ENCODE data around the gene ITGB2. TPM values are rescaled to one million over a fixed set of nuclear protein-coding genes. Genes with fewer than 3 reads are reported as not detected.

Gene ITGB2
- total RNA-seq, 5 donors from 2014 or later (not counting 1 experiment from before 2014, with no cell fraction given): 249 to 498 (median 304) TPM

DNA sequence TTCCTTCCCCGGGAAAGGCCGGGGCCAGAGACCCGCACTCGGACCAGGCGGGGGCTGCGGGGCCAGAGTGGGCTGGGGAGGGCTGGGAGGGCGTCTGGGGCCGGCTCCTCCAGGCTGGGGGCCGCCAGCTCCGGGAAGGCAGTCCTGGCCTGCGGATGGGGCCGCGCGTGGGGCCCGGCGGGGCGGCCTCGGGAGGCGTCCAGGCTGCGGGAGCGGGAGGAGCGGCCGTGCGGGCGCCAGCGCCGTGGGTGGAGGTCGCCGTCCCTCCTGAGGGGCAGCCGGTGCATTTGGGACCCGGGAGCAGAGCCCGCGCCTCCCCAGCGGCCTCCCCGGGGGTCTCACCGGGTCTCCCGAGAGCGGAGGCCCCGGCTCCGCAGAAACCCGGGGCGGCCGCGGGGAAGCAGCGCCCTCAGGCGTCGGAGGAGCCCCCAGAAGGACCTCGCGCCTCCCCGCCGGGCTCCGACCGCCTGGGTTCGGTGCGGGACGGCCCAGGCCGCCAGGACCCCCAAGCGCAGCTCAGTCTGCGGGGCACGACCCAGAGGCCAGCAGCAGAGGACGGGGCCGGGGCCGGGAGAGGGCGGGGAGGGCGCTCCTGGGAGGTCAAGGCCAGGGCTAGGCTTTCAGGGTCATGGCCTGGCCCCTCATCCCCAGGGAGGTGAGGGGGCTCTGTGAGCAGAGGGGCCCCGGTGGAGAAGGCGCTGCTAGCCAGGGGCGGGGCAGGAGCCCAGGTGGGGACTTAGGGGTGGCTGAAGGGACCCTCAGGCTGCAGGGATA, 11.9 kb upstream of the ITGB2 start:
- Mint-ChIP-seq H3K27me3 (no peaks in the 10 kb centered on the region), H3K9me3 (no peaks in the 10 kb centered on the region), H3K4me1 (peaks cover 36 to 38% (median 37%) of the 10 kb centered on the region in 3 donors), H3K27ac (no peak overlapping the region), H3K36me3 (no peaks in the 10 kb centered on the region), H3K4me3 (peak overlapping the region; percentile 69 to 100 (median 84))
- ATAC-seq (replicated peaks in 1 of 4): peak; percentile 68 to 74 (median 70)
- peaks cover 14 to 57% of the 10 kb centered on the region in 2 experiments for H3K4me1 ChIP-seq (ENCODE audit: control insufficient read depth in 1 of 2, extremely low read depth in 1 of 2, insufficient read depth in 2 of 2, low read length in 2 of 2)
- CTCF ChIA-PET: interaction anchor here (0.6 to 2.7 kb wide), 15 partner anchors 13 to 198 kb away, joined by 3 to 15 read pairs (median 6); no protein-coding TSS in a partner anchor
- no peaks in the 10 kb centered on the region for H3K36me3 ChIP-seq (ENCODE audit: control insufficient read depth in 2 of 2, extremely low read depth in 1 of 2, insufficient read depth in 1 of 2, low read length in 1 of 2)
- peaks cover 0 to 4% of the 10 kb centered on the region in 2 experiments for H3K27me3 ChIP-seq (replicated peaks in 1 of 2; ENCODE audit: control insufficient read depth in 2 of 2, extremely low read depth in 1 of 2, insufficient read depth in 2 of 2, low read length in 1 of 2)
- peak overlapping the region; percentile 60 to 63 for H3K4me3 ChIP-seq (ENCODE audit: control insufficient read depth in 1 of 2, extremely low read depth in 1 of 2, low read length in 1 of 2)
- H3K27ac ChIP-seq (ENCODE audit: low read length): no peak overlapping the region
- WGBS (ENCODE audit: insufficient coverage): under 1% methylated on average over 65 of the region's 68 CpGs
- POLR2A ChIA-PET: interaction anchor here in 1 of 2 donors (0.7 kb wide), 1 partner anchor 118 kb away, joined by 4 read pairs; no protein-coding TSS in a partner anchor
- peak; percentile 23 to 80 (median 64) for DNase-seq
- H3K9me3 ChIP-seq: no peaks in the 10 kb centered on the region

DNA sequence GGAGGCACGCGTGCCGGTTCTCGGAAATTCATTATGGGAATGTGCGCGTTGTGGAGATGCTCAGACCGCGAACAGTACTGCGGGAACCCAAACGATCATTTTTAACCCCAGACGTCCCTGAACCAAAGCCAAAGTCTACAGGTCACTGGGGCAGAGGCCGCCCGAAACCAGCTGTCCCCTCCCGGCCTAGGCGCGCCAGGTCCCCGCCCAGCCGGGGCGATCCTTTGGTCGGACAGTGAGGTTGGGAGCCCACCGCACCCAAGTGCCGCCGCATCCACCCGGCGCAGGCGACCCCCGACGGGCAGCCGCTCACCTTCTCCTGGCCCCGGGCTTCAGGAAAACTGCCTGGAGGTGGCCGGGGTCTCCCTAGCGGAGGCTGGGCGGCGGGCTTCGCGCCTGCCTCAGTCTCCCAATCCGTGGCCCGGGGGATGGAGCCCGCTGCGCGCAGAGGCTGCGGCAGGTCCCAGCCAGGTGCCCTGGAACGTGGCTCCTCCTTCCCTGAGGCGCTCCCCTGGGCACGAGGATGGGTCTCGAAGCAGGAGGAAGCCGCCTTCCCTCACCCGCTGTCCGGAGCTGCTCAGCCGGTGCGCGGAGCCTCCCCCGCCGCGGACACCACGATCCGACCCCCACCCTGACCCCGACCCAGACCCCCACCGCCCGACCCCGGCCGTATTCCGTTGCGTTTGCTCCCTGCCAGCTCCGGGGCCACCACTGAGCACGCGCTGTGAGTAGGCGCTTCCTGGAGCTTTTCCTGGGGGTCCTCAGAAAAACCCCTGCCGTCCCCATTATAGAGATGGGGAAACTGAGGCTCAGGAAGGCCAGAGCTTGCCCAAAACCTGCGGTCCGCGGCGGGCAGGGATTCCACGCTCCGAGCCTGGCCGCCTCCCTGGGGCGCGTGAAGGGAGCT, 11.1 kb upstream of the ITGB2 start:
- H3K4me1 Mint-ChIP-seq: peaks cover 43 to 45% (median 44%) of the 10 kb centered on the region in 3 donors

DNA sequence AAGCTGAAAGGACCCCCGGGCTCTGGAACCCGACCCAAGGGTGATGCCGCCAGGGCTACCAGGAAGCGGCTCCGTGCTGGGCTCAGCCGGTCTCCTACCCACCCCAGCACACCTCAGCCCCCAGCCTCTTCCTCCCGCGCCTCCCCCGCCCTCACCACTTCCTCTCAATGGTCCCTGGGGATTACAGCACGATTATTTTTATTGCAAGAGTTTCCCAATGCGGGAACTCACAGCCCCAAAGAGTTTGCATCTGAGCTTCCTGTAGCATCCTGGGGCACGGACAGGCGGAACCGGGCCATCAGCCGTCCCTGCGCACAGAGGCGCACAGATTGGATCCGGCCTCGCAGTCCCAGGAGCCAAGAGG, 10.4 kb upstream of the ITGB2 start:
- DNase-seq (peak in 3 of 35 experiments; percentile 22 to 56 (median 38)), ATAC-seq (replicated peaks in 1 of 4) (peak in 1 of 4 experiments; percentile 4)
- WGBS (ENCODE audit: insufficient coverage): 0% methylated on average over 13 of the region's 19 CpGs
- H3K4me1 ChIP-seq (ENCODE audit: control insufficient read depth in 1 of 2, extremely low read depth in 1 of 2, insufficient read depth in 2 of 2, low read length in 2 of 2): peaks cover 23 to 70% of the 10 kb centered on the region in 2 experiments
- no peaks in the 10 kb centered on the region for H3K36me3 ChIP-seq (ENCODE audit: control insufficient read depth in 2 of 2, extremely low read depth in 1 of 2, insufficient read depth in 1 of 2, low read length in 1 of 2)
- peak overlapping the region; percentile 80 to 100 (median 84) for H3K4me3 Mint-ChIP-seq
- ChIA-PET CTCF (interaction anchor here in 1 of 2 donors (1.5 to 2.7 kb wide), 3 partner anchors 12 to 38 kb away, joined by 5 to 15 read pairs (median 8); no protein-coding TSS in a partner anchor), POLR2A (interaction anchor here in 1 of 2 donors (1.3 kb wide), 1 partner anchor 17 kb away, joined by 6 read pairs; no protein-coding TSS in a partner anchor)
- no peaks in the 10 kb centered on the region for H3K27me3 Mint-ChIP-seq
- no peaks in the 10 kb centered on the region for H3K36me3 Mint-ChIP-seq
- peaks cover 49 to 51% (median 50%) of the 10 kb centered on the region in 3 donors for H3K4me1 Mint-ChIP-seq
- H3K9me3 Mint-ChIP-seq: no peaks in the 10 kb centered on the region
- peaks cover 0 to 4% of the 10 kb centered on the region in 2 experiments for H3K27me3 ChIP-seq (replicated peaks in 1 of 2; ENCODE audit: control insufficient read depth in 2 of 2, extremely low read depth in 1 of 2, insufficient read depth in 2 of 2, low read length in 1 of 2)
- peak overlapping the region; percentile 93 to 94 for H3K27ac Mint-ChIP-seq
- H3K9me3 ChIP-seq: no peaks in the 10 kb centered on the region
- H3K4me3 ChIP-seq (ENCODE audit: control insufficient read depth in 1 of 2, extremely low read depth in 1 of 2, low read length in 1 of 2): peak overlapping the region; percentile 60 to 63
- H3K27ac ChIP-seq (ENCODE audit: low read length): peak overlapping the region; percentile 74

More for the DNA sequence above, 11.1 kb upstream of the ITGB2 start:
- H3K4me3 Mint-ChIP-seq: peak overlapping the region; percentile 80 to 100 (median 84)
- ChIA-PET POLR2A (interaction anchor here in 1 of 2 donors (1.3 kb wide), 1 partner anchor 18 kb away, joined by 6 read pairs; no protein-coding TSS in a partner anchor), CTCF (interaction anchor here (0.6 to 2.7 kb wide), 13 partner anchors 12 to 199 kb away, joined by 3 to 15 read pairs (median 6); no protein-coding TSS in a partner anchor)
- ATAC-seq (replicated peaks in 1 of 4): no peak
- H3K4me3 ChIP-seq (ENCODE audit: control insufficient read depth in 1 of 2, extremely low read depth in 1 of 2, low read length in 1 of 2): peak overlapping the region; percentile 60 to 63
- no peaks in the 10 kb centered on the region for H3K27me3 Mint-ChIP-seq
- no peaks in the 10 kb centered on the region for H3K36me3 ChIP-seq (ENCODE audit: control insufficient read depth in 2 of 2, extremely low read depth in 1 of 2, insufficient read depth in 1 of 2, low read length in 1 of 2)
- peaks cover 0 to 4% of the 10 kb centered on the region in 2 experiments for H3K27me3 ChIP-seq (replicated peaks in 1 of 2; ENCODE audit: control insufficient read depth in 2 of 2, extremely low read depth in 1 of 2, insufficient read depth in 2 of 2, low read length in 1 of 2)
- peak overlapping the region; percentile 93 to 94 for H3K27ac Mint-ChIP-seq
- no peaks in the 10 kb centered on the region for H3K9me3 ChIP-seq
- no peaks in the 10 kb centered on the region for H3K36me3 Mint-ChIP-seq
- no peaks in the 10 kb centered on the region for H3K9me3 Mint-ChIP-seq
- WGBS (ENCODE audit: insufficient coverage): 2% methylated on average over 61 of the region's 78 CpGs
- DNase-seq: peak in 1 of 35 experiments; percentile 42
- peak overlapping the region; percentile 74 for H3K27ac ChIP-seq (ENCODE audit: low read length)
- peaks cover 18 to 64% of the 10 kb centered on the region in 2 experiments for H3K4me1 ChIP-seq (ENCODE audit: control insufficient read depth in 1 of 2, extremely low read depth in 1 of 2, insufficient read depth in 2 of 2, low read length in 2 of 2)

DNA sequence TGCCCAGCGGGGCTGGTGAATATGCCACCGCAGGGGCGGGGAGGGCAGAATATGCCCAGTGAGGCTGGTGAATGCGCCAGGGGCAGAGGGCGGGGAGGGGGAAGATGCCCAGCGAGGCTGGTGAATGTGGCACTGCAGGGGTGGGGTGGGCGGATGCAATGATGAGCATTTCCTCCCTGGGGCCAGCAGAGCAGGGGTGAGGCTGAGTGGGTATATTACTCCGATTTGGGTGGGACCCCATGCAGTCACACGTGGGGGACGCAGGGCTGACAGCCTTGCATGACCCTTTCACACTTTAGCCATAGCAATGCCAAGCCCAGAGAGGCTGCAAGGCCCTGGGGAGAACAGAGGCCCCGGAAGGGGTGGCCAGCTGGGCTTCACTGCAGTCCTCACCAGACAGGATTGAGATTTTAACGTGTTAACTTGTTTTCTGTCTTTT, 9.9 kb upstream of the ITGB2 start:
- H3K4me3 Mint-ChIP-seq: peak overlapping the region; percentile 80 to 100 (median 84)
- Histone ChIP-seq H3K36me3 (ENCODE audit: control insufficient read depth in 2 of 2, extremely low read depth in 1 of 2, insufficient read depth in 1 of 2, low read length in 1 of 2) (no peaks in the 10 kb centered on the region), H3K27me3 (replicated peaks in 1 of 2; ENCODE audit: control insufficient read depth in 2 of 2, extremely low read depth in 1 of 2, insufficient read depth in 2 of 2, low read length in 1 of 2) (peaks cover 0 to 4% of the 10 kb centered on the region in 2 experiments), H3K27ac (ENCODE audit: low read length) (peak overlapping the region; percentile 85), H3K4me3 (ENCODE audit: control insufficient read depth in 1 of 2, extremely low read depth in 1 of 2, low read length in 1 of 2) (peak overlapping the region; percentile 60 to 63), H3K4me1 (ENCODE audit: control insufficient read depth in 1 of 2, extremely low read depth in 1 of 2, insufficient read depth in 2 of 2, low read length in 2 of 2) (peaks cover 26 to 76% of the 10 kb centered on the region in 2 experiments), H3K9me3 (no peaks in the 10 kb centered on the region)
- H3K36me3 Mint-ChIP-seq: no peaks in the 10 kb centered on the region
- ChIA-PET CTCF (interaction anchor here in 1 of 2 donors (1.5 to 2.7 kb wide), 2 partner anchors 19 to 37 kb away, joined by 5 to 15 read pairs; no protein-coding TSS in a partner anchor), POLR2A (interaction anchor here in 1 of 2 donors (1.3 kb wide), 1 partner anchor 17 kb away, joined by 6 read pairs; no protein-coding TSS in a partner anchor)
- ATAC-seq (replicated peaks in 1 of 4) (peak in 3 of 4 experiments; percentile 12 to 21 (median 21)), DNase-seq (peak; percentile 34 to 76 (median 65))
- peak overlapping the region; percentile 93 to 94 for H3K27ac Mint-ChIP-seq
- peaks cover 53 to 55% (median 55%) of the 10 kb centered on the region in 3 donors for H3K4me1 Mint-ChIP-seq
- no peaks in the 10 kb centered on the region for H3K9me3 Mint-ChIP-seq
- 4% methylated on average over 10 of the region's 12 CpGs for WGBS (ENCODE audit: insufficient coverage)
- no peaks in the 10 kb centered on the region for H3K27me3 Mint-ChIP-seq

DNA sequence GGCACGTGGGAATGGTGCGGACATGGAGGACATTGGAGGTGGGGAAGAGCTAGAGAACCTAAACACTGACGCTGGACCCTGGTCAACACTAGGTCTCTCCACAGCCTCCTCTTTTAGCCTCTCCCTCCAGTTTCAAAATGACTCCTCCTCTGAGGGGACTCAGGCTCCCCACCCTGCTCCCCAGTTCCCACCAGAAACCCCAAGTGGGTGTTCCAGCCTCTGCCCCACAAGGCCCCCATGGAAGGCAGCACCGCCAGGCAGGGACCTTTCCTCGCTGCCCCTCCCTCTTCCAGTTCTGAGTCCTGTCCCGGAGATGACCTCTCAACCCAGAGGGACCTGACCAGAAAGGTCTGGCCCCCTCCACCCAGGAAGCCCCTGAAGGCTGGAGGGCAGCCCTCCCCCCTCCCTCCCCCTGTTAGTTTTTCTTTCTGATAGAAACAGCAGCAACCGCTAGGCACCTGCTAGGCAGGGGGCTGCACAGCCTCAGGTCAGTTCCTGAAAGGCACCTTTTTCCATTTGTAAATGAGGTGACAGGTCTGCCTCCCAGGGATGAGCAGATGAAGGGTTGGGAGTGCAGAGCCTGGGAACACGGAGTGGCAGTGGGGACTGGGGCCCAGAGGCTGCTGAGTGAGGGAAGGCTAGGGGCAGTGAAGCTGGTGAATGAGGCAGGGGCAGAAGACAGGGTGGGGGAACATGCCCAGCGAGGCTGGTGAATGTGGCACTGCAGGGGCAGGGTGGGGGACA, 9.3 kb upstream of the ITGB2 start:
- ATAC-seq (replicated peaks in 1 of 4) (no peak), DNase-seq (no peak)
- Mint-ChIP-seq H3K4me1 (peaks cover 59 to 61% (median 61%) of the 10 kb centered on the region in 3 donors), H3K4me3 (peak overlapping the region; percentile 80 to 100 (median 84)), H3K9me3 (no peaks in the 10 kb centered on the region), H3K27me3 (no peaks in the 10 kb centered on the region), H3K36me3 (no peaks in the 10 kb centered on the region), H3K27ac (peak overlapping the region; percentile 93 to 94)
- H3K27ac ChIP-seq (ENCODE audit: low read length): peak overlapping the region; percentile 85
- POLR2A ChIA-PET: no interaction called here
- WGBS (ENCODE audit: insufficient coverage): 54% methylated on average over 6 of the region's 9 CpGs
- H3K27me3 ChIP-seq (replicated peaks in 1 of 2; ENCODE audit: control insufficient read depth in 2 of 2, extremely low read depth in 1 of 2, insufficient read depth in 2 of 2, low read length in 1 of 2): peaks cover 0 to 4% of the 10 kb centered on the region in 2 experiments
- no peaks in the 10 kb centered on the region for H3K36me3 ChIP-seq (ENCODE audit: control insufficient read depth in 2 of 2, extremely low read depth in 1 of 2, insufficient read depth in 1 of 2, low read length in 1 of 2)
- H3K4me1 ChIP-seq (ENCODE audit: control insufficient read depth in 1 of 2, extremely low read depth in 1 of 2, insufficient read depth in 2 of 2, low read length in 2 of 2): peaks cover 30 to 82% of the 10 kb centered on the region in 2 experiments
- no peaks in the 10 kb centered on the region for H3K9me3 ChIP-seq
- CTCF ChIA-PET: interaction anchor here (1.1 to 1.5 kb wide), 3 partner anchors 13 to 36 kb away, joined by 3 to 5 read pairs (median 3); no protein-coding TSS in a partner anchor
- peak overlapping the region; percentile 15 to 19 for H3K4me3 ChIP-seq (ENCODE audit: control insufficient read depth in 1 of 2, extremely low read depth in 1 of 2, low read length in 1 of 2)

Data from T-cell (primary cell).